ENCODE results near the gene OSM.

The OSM gene

DNA sequence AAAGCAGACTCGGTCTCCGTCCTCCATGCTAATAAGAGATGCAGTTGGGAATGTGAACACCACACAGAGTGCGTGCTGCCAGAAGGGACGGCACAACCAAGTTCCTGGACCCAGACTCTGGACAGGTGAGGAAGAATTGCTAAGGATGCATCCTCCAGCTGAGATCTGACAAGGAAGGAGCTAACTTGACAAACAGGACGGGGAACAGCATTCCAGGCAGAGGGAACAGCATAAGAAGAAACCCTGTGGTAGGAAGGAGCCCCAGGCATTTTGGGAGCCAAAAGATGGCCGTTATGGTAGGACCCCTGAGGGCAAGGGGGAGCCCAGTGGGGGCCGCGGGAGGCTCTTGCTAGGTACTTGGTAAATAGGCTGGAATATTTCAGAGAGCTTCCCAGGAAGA is 6.0 kb downstream of the OSM start (continued):
- TF ChIP-seq, protein P1, sequence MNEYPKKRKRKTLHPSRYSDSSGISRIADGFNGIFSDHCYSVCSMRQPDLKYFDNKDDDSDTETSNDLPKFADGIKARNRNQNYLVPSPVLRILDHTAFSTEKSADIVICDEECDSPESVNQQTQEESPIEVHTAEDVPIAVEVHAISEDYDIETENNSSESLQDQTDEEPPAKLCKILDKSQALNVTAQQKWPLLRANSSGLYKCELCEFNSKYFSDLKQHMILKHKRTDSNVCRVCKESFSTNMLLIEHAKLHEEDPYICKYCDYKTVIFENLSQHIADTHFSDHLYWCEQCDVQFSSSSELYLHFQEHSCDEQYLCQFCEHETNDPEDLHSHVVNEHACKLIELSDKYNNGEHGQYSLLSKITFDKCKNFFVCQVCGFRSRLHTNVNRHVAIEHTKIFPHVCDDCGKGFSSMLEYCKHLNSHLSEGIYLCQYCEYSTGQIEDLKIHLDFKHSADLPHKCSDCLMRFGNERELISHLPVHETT (tag by site-specific recombination; IDR thresholded peaks at IDR 0.05), result no peak
- TF ChIP-seq ZSCAN30 (tag by site-specific recombination; IDR thresholded peaks at IDR 0.05) (no peak), ZNF560 (tag by site-specific recombination; IDR thresholded peaks at IDR 0.05; ENCODE audit: borderline replicate concordance) (no peak), ZNF23 (tag by site-specific recombination; IDR thresholded peaks at IDR 0.05; ENCODE audit: borderline replicate concordance) (no peak)
- TF ChIP-seq, protein P2, sequence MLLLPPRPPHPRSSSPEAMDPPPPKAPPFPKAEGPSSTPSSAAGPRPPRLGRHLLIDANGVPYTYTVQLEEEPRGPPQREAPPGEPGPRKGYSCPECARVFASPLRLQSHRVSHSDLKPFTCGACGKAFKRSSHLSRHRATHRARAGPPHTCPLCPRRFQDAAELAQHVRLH (tag by site-specific recombination; IDR thresholded peaks at IDR 0.05), result no peak

DNA sequence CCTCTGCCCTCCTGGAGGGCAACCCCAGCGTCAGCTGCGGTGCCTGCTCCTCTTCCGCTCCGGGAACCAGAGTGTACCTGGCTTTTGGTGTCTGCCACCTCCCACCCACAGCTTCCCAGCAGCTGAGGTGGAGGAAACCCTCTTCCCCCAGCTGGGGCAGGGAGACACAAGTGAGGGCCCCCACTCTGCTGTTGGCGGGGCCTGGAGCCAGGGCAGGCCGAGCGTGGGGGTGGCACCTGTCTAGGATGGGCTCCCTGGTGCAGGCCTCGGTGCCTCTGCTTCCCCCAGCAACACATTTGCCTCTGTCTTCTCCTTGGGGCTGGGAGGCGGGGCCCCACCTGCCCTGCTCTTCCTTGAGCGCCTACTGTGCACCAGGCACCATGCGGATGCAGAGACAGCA is 6.4 kb downstream of the OSM start:
- Histone ChIP-seq H3K9me3 (ENCODE audit: control insufficient read depth, insufficient read depth, low read depth, low read length) (no peaks in the 10 kb centered on the region), H3K36me3 (ENCODE audit: control insufficient read depth in 2 of 2, insufficient read depth in 1 of 2, low read length in 2 of 2) (no peaks in the 10 kb centered on the region), H3K27ac (ENCODE audit: extremely low read depth, low read depth, low read length) (no peak overlapping the region), H3K4me1 (ENCODE audit: control insufficient read depth, insufficient read depth, low read length) (no peaks in the 10 kb centered on the region), H3K4me3 (ENCODE audit: low read depth, low read length) (no peak overlapping the region)
- ChIA-PET POLR2A (no interaction called here), CTCF (interaction anchor here (0.7 to 3.4 kb wide), 7 partner anchors 23 to 156 kb away, joined by 3 to 26 read pairs (median 5); partner anchors contain the start of gene CASTOR1)
- no peak for TF ChIP-seq ZNF174 (tag by site-specific recombination; IDR thresholded peaks at IDR 0.05)
- TF ChIP-seq, protein P3, sequence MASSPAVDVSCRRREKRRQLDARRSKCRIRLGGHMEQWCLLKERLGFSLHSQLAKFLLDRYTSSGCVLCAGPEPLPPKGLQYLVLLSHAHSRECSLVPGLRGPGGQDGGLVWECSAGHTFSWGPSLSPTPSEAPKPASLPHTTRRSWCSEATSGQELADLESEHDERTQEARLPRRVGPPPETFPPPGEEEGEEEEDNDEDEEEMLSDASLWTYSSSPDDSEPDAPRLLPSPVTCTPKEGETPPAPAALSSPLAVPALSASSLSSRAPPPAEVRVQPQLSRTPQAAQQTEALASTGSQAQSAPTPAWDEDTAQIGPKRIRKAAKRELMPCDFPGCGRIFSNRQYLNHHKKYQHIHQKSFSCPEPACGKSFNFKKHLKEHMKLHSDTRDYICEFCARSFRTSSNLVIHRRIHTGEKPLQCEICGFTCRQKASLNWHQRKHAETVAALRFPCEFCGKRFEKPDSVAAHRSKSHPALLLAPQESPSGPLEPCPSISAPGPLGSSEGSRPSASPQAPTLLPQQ (tag by site-specific recombination; IDR thresholded peaks at IDR 0.05), result no peak
- no peak for TF ChIP-seq ZFP3 (tag by site-specific recombination; IDR thresholded peaks at IDR 0.05; ENCODE audit: low read depth)
- TF ChIP-seq, protein P4, sequence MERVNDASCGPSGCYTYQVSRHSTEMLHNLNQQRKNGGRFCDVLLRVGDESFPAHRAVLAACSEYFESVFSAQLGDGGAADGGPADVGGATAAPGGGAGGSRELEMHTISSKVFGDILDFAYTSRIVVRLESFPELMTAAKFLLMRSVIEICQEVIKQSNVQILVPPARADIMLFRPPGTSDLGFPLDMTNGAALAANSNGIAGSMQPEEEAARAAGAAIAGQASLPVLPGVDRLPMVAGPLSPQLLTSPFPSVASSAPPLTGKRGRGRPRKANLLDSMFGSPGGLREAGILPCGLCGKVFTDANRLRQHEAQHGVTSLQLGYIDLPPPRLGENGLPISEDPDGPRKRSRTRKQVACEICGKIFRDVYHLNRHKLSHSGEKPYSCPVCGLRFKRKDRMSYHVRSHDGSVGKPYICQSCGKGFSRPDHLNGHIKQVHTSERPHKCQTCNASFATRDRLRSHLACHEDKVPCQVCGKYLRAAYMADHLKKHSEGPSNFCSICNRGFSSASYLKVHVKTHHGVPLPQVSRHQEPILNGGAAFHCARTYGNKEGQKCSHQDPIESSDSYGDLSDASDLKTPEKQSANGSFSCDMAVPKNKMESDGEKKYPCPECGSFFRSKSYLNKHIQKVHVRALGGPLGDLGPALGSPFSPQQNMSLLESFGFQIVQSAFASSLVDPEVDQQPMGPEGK (tag by site-specific recombination; IDR thresholded peaks at IDR 0.05), result no peak
- TF ChIP-seq ZNF670 (tag by site-specific recombination; IDR thresholded peaks at IDR 0.05; ENCODE audit: low read depth), result no peak
- no peak for TF ChIP-seq ZNF239 (tag by site-specific recombination; IDR thresholded peaks at IDR 0.05)
- TF ChIP-seq, protein P5, sequence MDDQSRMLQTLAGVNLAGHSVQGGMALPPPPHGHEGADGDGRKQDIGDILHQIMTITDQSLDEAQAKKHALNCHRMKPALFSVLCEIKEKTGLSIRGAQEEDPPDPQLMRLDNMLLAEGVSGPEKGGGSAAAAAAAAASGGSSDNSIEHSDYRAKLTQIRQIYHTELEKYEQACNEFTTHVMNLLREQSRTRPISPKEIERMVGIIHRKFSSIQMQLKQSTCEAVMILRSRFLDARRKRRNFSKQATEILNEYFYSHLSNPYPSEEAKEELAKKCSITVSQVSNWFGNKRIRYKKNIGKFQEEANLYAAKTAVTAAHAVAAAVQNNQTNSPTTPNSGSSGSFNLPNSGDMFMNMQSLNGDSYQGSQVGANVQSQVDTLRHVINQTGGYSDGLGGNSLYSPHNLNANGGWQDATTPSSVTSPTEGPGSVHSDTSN (CRISPR knock-in tag; IDR thresholded peaks at IDR 0.05), result no peak
- no peak for TF ChIP-seq ZNF473 (tag by site-specific recombination; IDR thresholded peaks at IDR 0.05)
- TF ChIP-seq ZNF777 (tag by site-specific recombination; IDR thresholded peaks at IDR 0.05; ENCODE audit: borderline replicate concordance), result no peak
- TF ChIP-seq ZIC2 (tag by site-specific recombination; IDR thresholded peaks at IDR 0.05), result no peak
- TF ChIP-seq, protein P6, sequence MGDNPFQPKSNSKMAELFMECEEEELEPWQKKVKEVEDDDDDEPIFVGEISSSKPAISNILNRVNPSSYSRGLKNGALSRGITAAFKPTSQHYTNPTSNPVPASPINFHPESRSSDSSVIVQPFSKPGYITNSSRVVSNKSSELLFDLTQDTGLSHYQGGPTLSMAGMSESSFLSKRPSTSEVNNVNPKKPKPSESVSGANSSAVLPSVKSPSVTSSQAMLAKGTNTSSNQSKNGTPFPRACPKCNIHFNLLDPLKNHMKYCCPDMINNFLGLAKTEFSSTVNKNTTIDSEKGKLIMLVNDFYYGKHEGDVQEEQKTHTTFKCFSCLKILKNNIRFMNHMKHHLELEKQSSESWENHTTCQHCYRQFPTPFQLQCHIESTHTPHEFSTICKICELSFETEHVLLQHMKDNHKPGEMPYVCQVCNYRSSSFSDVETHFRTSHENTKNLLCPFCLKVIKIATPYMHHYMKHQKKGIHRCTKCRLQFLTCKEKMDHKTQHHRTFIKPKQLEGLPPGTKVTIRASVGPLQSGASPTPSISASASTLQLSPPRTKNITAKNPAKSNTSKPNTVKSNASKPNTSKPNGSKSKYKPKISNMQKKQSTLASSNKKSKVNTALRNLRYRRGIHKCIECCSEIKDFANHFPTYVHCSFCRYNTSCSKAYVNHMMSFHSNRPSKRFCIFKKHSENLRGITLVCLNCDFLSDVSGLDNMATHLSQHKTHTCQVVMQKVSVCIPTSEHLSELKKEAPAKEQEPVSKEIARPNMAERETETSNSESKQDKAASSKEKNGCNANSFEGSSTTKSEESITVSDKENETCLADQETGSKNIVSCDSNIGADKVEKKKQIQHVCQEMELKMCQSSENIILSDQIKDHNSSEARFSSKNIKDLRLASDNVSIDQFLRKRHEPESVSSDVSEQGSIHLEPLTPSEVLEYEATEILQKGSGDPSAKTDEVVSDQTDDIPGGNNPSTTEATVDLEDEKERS (tag by site-specific recombination; IDR thresholded peaks at IDR 0.05), result no peak
- TF ChIP-seq, protein P7, sequence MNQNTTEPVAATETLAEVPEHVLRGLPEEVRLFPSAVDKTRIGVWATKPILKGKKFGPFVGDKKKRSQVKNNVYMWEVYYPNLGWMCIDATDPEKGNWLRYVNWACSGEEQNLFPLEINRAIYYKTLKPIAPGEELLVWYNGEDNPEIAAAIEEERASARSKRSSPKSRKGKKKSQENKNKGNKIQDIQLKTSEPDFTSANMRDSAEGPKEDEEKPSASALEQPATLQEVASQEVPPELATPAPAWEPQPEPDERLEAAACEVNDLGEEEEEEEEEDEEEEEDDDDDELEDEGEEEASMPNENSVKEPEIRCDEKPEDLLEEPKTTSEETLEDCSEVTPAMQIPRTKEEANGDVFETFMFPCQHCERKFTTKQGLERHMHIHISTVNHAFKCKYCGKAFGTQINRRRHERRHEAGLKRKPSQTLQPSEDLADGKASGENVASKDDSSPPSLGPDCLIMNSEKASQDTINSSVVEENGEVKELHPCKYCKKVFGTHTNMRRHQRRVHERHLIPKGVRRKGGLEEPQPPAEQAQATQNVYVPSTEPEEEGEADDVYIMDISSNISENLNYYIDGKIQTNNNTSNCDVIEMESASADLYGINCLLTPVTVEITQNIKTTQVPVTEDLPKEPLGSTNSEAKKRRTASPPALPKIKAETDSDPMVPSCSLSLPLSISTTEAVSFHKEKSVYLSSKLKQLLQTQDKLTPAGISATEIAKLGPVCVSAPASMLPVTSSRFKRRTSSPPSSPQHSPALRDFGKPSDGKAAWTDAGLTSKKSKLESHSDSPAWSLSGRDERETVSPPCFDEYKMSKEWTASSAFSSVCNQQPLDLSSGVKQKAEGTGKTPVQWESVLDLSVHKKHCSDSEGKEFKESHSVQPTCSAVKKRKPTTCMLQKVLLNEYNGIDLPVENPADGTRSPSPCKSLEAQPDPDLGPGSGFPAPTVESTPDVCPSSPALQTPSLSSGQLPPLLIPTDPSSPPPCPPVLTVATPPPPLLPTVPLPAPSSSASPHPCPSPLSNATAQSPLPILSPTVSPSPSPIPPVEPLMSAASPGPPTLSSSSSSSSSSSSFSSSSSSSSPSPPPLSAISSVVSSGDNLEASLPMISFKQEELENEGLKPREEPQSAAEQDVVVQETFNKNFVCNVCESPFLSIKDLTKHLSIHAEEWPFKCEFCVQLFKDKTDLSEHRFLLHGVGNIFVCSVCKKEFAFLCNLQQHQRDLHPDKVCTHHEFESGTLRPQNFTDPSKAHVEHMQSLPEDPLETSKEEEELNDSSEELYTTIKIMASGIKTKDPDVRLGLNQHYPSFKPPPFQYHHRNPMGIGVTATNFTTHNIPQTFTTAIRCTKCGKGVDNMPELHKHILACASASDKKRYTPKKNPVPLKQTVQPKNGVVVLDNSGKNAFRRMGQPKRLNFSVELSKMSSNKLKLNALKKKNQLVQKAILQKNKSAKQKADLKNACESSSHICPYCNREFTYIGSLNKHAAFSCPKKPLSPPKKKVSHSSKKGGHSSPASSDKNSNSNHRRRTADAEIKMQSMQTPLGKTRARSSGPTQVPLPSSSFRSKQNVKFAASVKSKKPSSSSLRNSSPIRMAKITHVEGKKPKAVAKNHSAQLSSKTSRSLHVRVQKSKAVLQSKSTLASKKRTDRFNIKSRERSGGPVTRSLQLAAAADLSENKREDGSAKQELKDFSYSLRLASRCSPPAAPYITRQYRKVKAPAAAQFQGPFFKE (tag by site-specific recombination; IDR thresholded peaks at IDR 0.05; ENCODE audit: borderline replicate concordance), result no peak
- TF ChIP-seq ZNF16 (tag by site-specific recombination; IDR thresholded peaks at IDR 0.05; ENCODE audit: low read depth), result no peak
